Right cardiac atrium (tissue), 5 donors: ENCODE measurements around the gene C16orf90. TPM values are rescaled to one million over a fixed set of nuclear protein-coding genes. Genes with fewer than 3 reads are reported as not detected.

ENCODE experiments used
- microRNA-seq, 2 donors: library from miRNA; unstranded; fragments of <30 nt; microRNA quantifications; one replicate each; pipeline ENCODE4 v1.2.0, GENCODE V29; 2020 to 2021
- polyA plus RNA-seq: library from polyadenylated mRNA; stranded (reverse); fragments of 200-250 nt; gene quantifications from one replicate; pipeline ENCODE4 v1.2.3, GENCODE V29; 2013
- total RNA-seq, 4 donors: library from RNA; stranded (reverse); fragmentation: NEBNext Ultra II Directional; extraction: Animal tissue kit (Norgen Biotek cat#: 25700); gene quantifications; one replicate each; pipeline ENCODE4 v1.2.1, GENCODE V29; 2021
- donor health status: healthy with polysubstance abuse.
- donor health status: DM: no; HTN: yes; CAD: no.
- donor health status: DM: no; HTN: no; CAD: no.
- donor health status: DM: no; HTN: yes; CAD: no; lungs with severe emphysema.
- donor health status: DM: yes; HTN: yes; CAD: no.

Gene C16orf90
- total and polyA plus RNA-seq, 5 donors, result not detected

Small RNA genes lying within 50 kb of the gene (microRNA-seq; reads per million reads assigned to microRNA genes)
- gene MIR6126, result 0 reads per million in 2 donors

Other genes with a start within 250 kb of the C16orf90 start
- gene MEFV, start 238.9 kb downstream of the C16orf90 start, total RNA-seq, result 1 to 10 TPM in 3 of 4 donors, under 1 TPM in 1; 0.91 to 1.6 (median 1.6) TPM
- 0.32 TPM for gene MEFV, start 238.9 kb downstream of the C16orf90 start, polyA plus RNA-seq
- gene ZNF263, start 212.0 kb downstream of the C16orf90 start, total RNA-seq, result 10 to 100 TPM; 10.5 to 17.8 (median 12.0) TPM
- 8.3 TPM for gene ZNF263, start 212.0 kb downstream of the C16orf90 start, polyA plus RNA-seq
- gene TIGD7, start 190.1 kb downstream of the C16orf90 start, total RNA-seq, result 1 to 10 TPM; 5.1 to 8.7 (median 6.4) TPM
- gene TIGD7, start 190.1 kb downstream of the C16orf90 start, polyA plus RNA-seq, result 3.5 TPM
- 10 to 100 TPM; 19.8 to 23.0 (median 21.5) TPM for gene ZNF75A, start 190.0 kb downstream of the C16orf90 start, total RNA-seq
- gene ZNF75A, start 190.0 kb downstream of the C16orf90 start, polyA plus RNA-seq, result 16.0 TPM
- gene OR2C1, start 139.6 kb downstream of the C16orf90 start, total RNA-seq, result under 1 TPM in 1 of 4 donors, not detected in 3; 0.21 TPM
- gene OR2C1, start 139.6 kb downstream of the C16orf90 start, polyA plus RNA-seq, result not detected
- gene ZSCAN32, start 94.5 kb downstream of the C16orf90 start, total RNA-seq, result 1 to 10 TPM; 5.9 to 9.0 (median 7.6) TPM
- gene ZSCAN32, start 94.5 kb downstream of the C16orf90 start, polyA plus RNA-seq, result 5.1 TPM
- 10 to 100 TPM in 3 of 4 donors, 1 to 10 TPM in 1; 8.9 to 13.5 (median 11.8) TPM for gene ZNF174, start 94.3 kb downstream of the C16orf90 start, total RNA-seq
- gene ZNF174, start 94.3 kb downstream of the C16orf90 start, polyA plus RNA-seq, result 11.1 TPM
- gene ZNF597, start 52.0 kb downstream of the C16orf90 start, total RNA-seq, result 1 to 10 TPM; 2.0 to 3.5 (median 2.2) TPM
- 0.88 TPM for gene ZNF597, start 52.0 kb downstream of the C16orf90 start, polyA plus RNA-seq
- 10 to 100 TPM; 40.7 to 51.5 (median 46.0) TPM for gene NAA60, start 51.8 kb downstream of the C16orf90 start, total RNA-seq
- gene NAA60, start 51.8 kb downstream of the C16orf90 start, polyA plus RNA-seq, result 50.9 TPM
- 10 to 100 TPM; 16.8 to 22.2 (median 18.6) TPM for gene CLUAP1, start 5.5 kb upstream of the C16orf90 start, total RNA-seq
- gene CLUAP1, start 5.5 kb upstream of the C16orf90 start, polyA plus RNA-seq, result 8.5 TPM
- gene NLRC3, start 81.9 kb upstream of the C16orf90 start, total RNA-seq, result 1 to 10 TPM in 2 of 4 donors, under 1 TPM in 2; 0.85 to 1.3 (median 1.0) TPM
- 0.68 TPM for gene NLRC3, start 81.9 kb upstream of the C16orf90 start, polyA plus RNA-seq
- gene SLX4, start 116.1 kb upstream of the C16orf90 start, total RNA-seq, result 1 to 10 TPM; 1.6 to 2.7 (median 2.2) TPM
- gene SLX4, start 116.1 kb upstream of the C16orf90 start, polyA plus RNA-seq, result 1.9 TPM
- 10 to 100 TPM in 1 of 4 donors, 1 to 10 TPM in 3; 3.4 to 10.7 (median 6.1) TPM for gene DNASE1, start 159.2 kb upstream of the C16orf90 start, total RNA-seq
- gene DNASE1, start 159.2 kb upstream of the C16orf90 start, polyA plus RNA-seq, result 8.1 TPM
- 100 to 1,000 TPM in 1 of 4 donors, 10 to 100 TPM in 3; 88.6 to 108 (median 96.7) TPM for gene TRAP1, start 222.0 kb upstream of the C16orf90 start, total RNA-seq
- gene TRAP1, start 222.0 kb upstream of the C16orf90 start, polyA plus RNA-seq, result 71.0 TPM